Subcutaneous abdominal adipose tissue (tissue), 5 donors: Measurements from ENCODE around the gene NR5A1.
A peak's percentile ranks its signal among the peaks of the same experiment; 100 is the strongest.

Experiments used
- H3K27ac ChIP-seq: one replicate; pipeline ENCODE4 v1.7.0; 2013; ENCODE audit warnings: low read depth, mild to moderate bottlenecking, inconsistent platforms, low read length, moderate library complexity
- H3K27me3 ChIP-seq, 5 donors: one replicate each; pipeline ENCODE4 v1.7.0; 2013; ENCODE audit warnings: low read length in 5 of 5, inconsistent platforms in 1 of 5; ENCODE audit not compliant: control insufficient read depth in 5 of 5, insufficient read depth in 4 of 5
- H3K36me3 ChIP-seq, 5 donors: one replicate each; pipeline ENCODE4 v1.7.0; 2013; ENCODE audit warnings: low read length in 5 of 5; ENCODE audit not compliant: control insufficient read depth in 5 of 5, insufficient read depth in 5 of 5
- H3K4me1 ChIP-seq, 5 donors: one replicate each; pipeline ENCODE4 v1.7.0; 2013; ENCODE audit warnings: low read length in 5 of 5, mild to moderate bottlenecking in 3 of 5, moderate library complexity in 1 of 5; ENCODE audit not compliant: control insufficient read depth in 5 of 5, insufficient read depth in 5 of 5
- H3K4me3 ChIP-seq, 5 donors: one replicate each; pipeline ENCODE4 v1.7.0; 2013; ENCODE audit warnings: low read length in 5 of 5, low read depth in 1 of 5
- H3K9ac ChIP-seq, 5 donors: one replicate each; pipeline ENCODE4 v1.7.0; 2013; ENCODE audit warnings: low read length in 5 of 5, mild to moderate bottlenecking in 4 of 5, moderate library complexity in 3 of 5
- H3K9me3 ChIP-seq, 5 donors: one replicate each; pipeline ENCODE4 v1.7.0; 2013; ENCODE audit warnings: low read length in 5 of 5; ENCODE audit not compliant: control insufficient read depth in 5 of 5
- donor health status: healthy.
- donor health status: healthy.
- donor health status: healthy.
- donor health status: healthy.
- donor health status: healthy.

The NR5A1 gene

DNA sequence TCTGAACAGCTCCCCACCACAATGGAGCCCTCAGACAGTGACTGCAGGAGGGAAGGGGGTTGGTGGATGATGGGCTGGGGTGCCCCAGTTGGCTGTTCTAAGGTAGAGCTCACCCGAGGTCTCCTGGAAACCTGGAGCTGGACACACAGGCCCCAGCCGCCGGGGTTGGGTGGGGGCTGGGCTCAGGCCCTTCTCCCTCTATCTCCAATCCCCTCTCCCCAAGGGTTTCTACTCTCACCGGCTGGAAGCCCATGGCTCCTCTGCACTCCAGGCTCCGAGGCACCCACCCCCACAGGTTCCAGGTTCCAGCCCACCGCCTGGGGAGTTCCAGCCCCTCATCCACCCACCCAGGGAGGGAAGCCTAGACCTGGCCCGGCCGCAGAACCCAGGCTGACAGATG is 766 bp downstream of the NR5A1 start:
- Histone ChIP-seq H3K9ac (no peak overlapping the region), H3K4me1 (peaks cover 0 to 20% (median 15%) of the 10 kb centered on the region in 5 donors), H3K9me3 (no peaks in the 10 kb centered on the region), H3K27me3 (peaks cover 35 to 43% (median 41%) of the 10 kb centered on the region in 5 donors), H3K36me3 (no peaks in the 10 kb centered on the region), H3K4me3 (no peak overlapping the region), H3K27ac (no peak overlapping the region)

DNA sequence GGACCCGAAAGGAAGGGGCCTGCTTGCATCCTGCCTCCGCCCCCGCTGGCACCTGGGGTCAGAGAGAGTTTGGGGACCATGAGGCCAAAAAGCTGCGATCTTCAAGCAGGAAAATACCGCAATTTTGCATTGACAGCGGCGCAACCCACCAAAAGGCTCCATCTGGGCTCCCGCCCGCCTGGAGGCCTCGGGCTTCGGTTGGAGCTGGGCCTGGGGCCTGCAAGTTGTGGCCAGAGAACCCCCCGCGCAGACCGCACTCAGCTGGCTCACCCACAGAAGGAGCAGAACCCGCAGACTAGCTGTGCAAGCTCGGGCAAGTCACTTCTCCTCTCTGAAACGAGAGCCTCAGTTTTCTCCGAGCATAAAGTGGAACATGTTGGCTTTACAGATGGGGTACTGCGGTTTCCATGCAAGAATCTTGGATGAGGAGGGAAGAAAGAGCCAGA is 1.3 kb downstream of the NR5A1 start:
- Histone ChIP-seq H3K9me3 (no peaks in the 10 kb centered on the region), H3K9ac (no peak overlapping the region), H3K4me3 (no peak overlapping the region), H3K27ac (no peak overlapping the region), H3K36me3 (no peaks in the 10 kb centered on the region), H3K4me1 (peaks cover 0 to 20% (median 15%) of the 10 kb centered on the region in 5 donors), H3K27me3 (peaks cover 39 to 47% (median 45%) of the 10 kb centered on the region in 5 donors)

DNA sequence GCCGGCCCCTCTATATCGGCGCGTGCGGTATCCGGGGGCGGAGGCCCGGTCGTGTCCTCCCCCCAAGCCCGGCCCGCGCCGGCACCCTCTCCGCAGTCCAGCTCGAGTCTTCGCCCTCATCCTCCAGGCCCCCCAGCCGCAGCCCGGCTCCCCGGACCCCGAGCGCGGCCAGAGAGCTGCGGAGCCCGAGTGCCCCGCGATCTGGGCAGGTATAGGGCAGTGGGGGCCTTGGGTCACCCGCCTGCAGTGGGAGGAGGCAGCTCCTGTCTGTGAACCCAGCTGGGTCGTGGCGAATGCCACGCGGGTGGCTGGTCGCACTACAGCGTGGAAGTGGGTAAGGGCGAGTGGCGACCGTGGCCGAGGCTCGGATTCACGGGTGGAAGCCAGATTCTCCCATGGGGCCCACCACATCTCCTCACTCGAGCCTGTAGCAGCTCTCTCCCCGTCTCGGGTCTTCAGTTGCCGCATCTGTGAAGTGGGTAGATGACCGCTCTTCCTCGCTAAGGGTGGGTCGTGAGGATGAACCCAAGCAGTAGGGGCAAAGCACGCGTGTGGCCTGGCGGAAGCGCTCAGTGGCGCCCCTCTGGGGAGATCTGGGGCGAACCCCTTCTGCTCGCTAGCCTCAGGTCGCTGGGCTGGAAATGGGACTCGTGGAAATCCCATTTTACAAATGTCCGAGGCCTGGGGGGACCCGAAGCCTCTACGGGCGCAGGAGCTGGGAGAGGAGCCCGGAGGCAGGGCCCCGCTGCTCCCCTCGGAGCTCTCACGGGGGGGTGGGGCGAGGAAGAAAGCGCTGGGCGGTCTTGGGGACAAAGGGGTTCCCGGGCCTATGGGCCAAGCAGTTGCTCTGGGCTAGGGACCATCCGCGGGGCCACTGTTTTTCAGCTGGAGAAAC is 1.9 kb downstream of the NR5A1 start:
- no peaks in the 10 kb centered on the region for H3K36me3 ChIP-seq
- peak overlapping the region in 2 of 5 donors; percentile 37 for H3K4me3 ChIP-seq
- no peak overlapping the region for H3K9ac ChIP-seq
- H3K9me3 ChIP-seq, result no peaks in the 10 kb centered on the region
- peaks cover 0 to 20% (median 15%) of the 10 kb centered on the region in 5 donors for H3K4me1 ChIP-seq
- H3K27ac ChIP-seq, result no peak overlapping the region
- H3K27me3 ChIP-seq, result peaks cover 39 to 54% (median 50%) of the 10 kb centered on the region in 5 donors

DNA sequence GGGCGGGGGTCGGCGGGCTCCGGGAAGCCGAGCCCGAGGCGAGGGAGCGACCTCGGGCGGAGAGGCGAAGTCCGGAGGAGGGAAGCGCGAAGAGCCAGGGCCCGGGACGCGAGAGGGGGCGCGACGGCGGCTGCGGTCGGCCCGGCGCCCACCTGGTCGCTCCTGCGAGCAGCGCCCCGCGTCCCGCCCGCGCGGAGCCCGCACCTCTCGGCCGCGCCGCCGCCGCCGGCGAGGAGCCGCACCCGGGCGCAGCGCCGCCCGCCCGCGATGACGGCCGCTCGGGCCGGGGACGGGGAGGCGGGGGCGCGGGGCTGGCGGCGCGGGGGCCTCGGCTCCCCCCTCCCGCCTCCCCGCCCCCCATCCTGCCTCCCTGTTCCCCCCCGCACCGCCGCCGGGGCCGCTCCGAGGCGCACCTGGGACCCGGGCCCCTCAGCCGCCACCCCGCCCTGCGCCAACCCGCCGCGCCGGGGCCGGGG is 2.6 kb downstream of the NR5A1 start:
- Histone ChIP-seq H3K9ac (no peak overlapping the region), H3K27ac (no peak overlapping the region), H3K27me3 (peaks cover 42 to 58% (median 50%) of the 10 kb centered on the region in 5 donors), H3K4me3 (peak overlapping the region in 1 of 5 donors; percentile 48), H3K4me1 (peaks cover 0 to 20% (median 15%) of the 10 kb centered on the region in 5 donors), H3K36me3 (no peaks in the 10 kb centered on the region), H3K9me3 (no peaks in the 10 kb centered on the region)

GRCh38 chr9:124503713-124504529 is 3.3 kb downstream of the NR5A1 start:
- H3K36me3 ChIP-seq, result no peaks in the 10 kb centered on the region
- H3K9ac ChIP-seq, result no peak overlapping the region
- no peak overlapping the region for H3K27ac ChIP-seq
- H3K4me1 ChIP-seq, result peaks cover 0 to 20% (median 15%) of the 10 kb centered on the region in 5 donors
- H3K27me3 ChIP-seq, result peaks cover 43 to 64% (median 55%) of the 10 kb centered on the region in 5 donors
- H3K4me3 ChIP-seq, result peak overlapping the region in 2 of 5 donors; percentile 29 to 48
- no peaks in the 10 kb centered on the region for H3K9me3 ChIP-seq

DNA sequence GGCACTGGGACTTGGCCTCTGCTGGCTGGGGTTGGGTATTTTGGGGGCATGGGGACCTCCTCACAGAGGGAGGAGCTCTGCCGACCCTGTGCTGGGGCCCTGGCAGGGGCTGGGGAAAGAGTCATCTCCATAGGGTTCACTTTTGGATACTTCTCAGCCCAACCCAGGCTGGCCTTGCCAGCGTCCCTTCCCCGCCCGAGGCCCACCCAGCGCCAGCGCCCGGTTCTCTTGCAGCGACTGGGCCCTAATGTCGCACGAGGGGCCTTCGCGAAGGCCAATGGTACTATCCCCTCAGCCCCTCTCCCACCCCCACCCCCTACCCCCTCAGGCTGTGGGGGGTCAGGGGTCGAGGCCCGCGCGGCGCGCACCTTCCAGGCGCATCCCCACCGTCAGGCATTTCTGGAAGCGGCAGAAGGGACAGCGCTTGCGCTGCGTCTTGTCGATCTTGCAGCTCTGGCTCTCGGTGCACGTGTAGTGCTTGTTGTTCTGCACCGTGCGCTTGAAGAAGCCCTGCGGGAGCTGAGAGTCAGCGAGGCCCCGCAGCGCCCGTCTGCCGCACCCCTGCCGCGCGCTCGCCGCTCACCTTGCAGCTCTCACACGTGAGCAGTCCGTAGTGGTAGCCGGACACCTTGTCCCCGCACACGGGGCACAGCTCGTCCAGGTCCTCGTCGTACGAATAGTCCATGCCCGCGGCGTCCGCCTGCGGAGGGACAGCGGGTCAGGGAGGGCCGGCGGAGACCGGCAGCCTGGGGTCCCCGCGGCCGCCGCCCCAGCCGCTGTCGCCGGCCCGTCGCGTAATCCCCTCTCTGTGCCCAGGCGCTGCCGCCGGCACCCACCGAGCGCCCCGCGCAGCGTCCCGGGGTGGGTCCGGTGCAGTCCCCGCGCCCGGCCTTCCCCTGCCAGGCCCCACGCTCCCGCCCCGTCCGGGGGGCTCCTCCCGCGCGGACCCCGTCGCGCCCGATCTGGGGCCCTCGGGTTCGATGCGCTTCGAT is 4.2 kb downstream of the NR5A1 start:
- Histone ChIP-seq H3K9ac (no peak overlapping the region), H3K4me3 (no peak overlapping the region), H3K27me3 (peaks cover 43 to 72% (median 63%) of the 10 kb centered on the region in 5 donors), H3K4me1 (peaks cover 0 to 24% (median 15%) of the 10 kb centered on the region in 5 donors), H3K27ac (no peak overlapping the region), H3K36me3 (no peaks in the 10 kb centered on the region), H3K9me3 (no peaks in the 10 kb centered on the region)

DNA sequence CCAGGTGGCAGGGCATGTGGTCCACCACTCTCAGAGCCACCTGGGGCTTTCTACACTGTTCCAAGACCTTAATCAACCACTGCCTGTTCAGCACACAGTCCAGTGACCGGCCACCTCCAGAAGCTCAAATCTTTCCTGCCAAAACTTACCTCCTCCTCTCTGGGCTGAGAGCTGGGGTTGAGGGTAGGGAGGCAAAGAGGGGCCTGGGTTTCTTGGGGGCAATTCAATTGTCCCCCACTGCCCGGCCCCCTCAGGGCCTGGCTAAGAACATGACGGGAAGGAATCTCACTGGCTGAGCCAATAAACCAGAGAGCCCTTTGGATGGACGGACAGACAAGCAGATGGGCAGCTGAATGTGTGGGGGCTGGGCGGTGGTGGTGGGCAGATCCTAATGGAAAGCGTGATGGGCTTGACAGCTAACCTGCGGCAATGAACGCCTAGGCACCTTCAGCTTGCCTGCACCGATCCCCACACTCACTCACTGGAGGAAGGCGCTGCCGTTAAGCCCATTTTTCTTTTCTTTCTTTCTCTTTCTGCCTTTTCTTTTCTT is 5.4 kb downstream of the NR5A1 start:
- Histone ChIP-seq H3K36me3 (no peaks in the 10 kb centered on the region), H3K27ac (no peak overlapping the region), H3K4me1 (peaks cover 0 to 24% (median 15%) of the 10 kb centered on the region in 5 donors), H3K9ac (no peak overlapping the region), H3K4me3 (no peak overlapping the region), H3K27me3 (peaks cover 43 to 74% (median 64%) of the 10 kb centered on the region in 5 donors), H3K9me3 (no peaks in the 10 kb centered on the region)

GRCh38 chr9:124500796-124501611 is 6.2 kb downstream of the NR5A1 start:
- no peak overlapping the region for H3K4me3 ChIP-seq
- no peak overlapping the region for H3K27ac ChIP-seq
- no peak overlapping the region for H3K9ac ChIP-seq
- H3K4me1 ChIP-seq, result peaks cover 0 to 24% (median 15%) of the 10 kb centered on the region in 5 donors
- H3K9me3 ChIP-seq, result no peaks in the 10 kb centered on the region
- no peaks in the 10 kb centered on the region for H3K36me3 ChIP-seq
- H3K27me3 ChIP-seq, result peaks cover 40 to 70% (median 63%) of the 10 kb centered on the region in 5 donors
